Prostate gland (tissue), 2 donors: Measurements from ENCODE around the gene GBGT1.

Experiments used
- CTCF ChIP-seq, 4 experiments: fragments of 200-600 bp in 2 of 4; fragments of 450-650 bp in 2 of 4; sonication (generic) in 2 of 4; IDR thresholded peaks; 1 replicate in 3 of 4; 2 replicates in 1 of 4; pipeline ENCODE4 v1.5.1; 2016 to 2019; ENCODE audit warnings: antibody characterized with exemption in 4 of 4, mild to moderate bottlenecking in 2 of 4, moderate library complexity in 2 of 4
- POLR2A ChIP-seq: fragments of 450-650 bp; IDR thresholded peaks from one replicate; pipeline ENCODE4 v1.6.1; 2016; ENCODE audit warnings: antibody characterized with exemption, mild to moderate bottlenecking
- POLR2AphosphoS5 ChIP-seq: sonication (generic); formaldehyde crosslinking; IDR thresholded peaks from one replicate; pipeline ENCODE4 v1.6.1; 2017; ENCODE audit warnings: antibody characterized with exemption

- no peak for TF ChIP-seq CTCF (IDR thresholded peaks at IDR 0.05)
- no peak for TF ChIP-seq POLR2A
- no peak for TF ChIP-seq POLR2AphosphoS5
Measured at GRCh38 chr9:133203506-133204075, 39.9 kb upstream of the GBGT1 start.
